K562 (cell line): ENCODE results near the gene ERMARD. TPM values are rescaled to one million over a fixed set of nuclear protein-coding genes. Genes with fewer than 3 reads are reported as not detected.

Source experiments
- ATAC-seq: fragments of 200-7000 bp; cut with Tn5 transposase; 3 replicates; pipeline ENCODE4 v1.9.1; 2020; ENCODE audit warnings: moderate library complexity
- BruUV-seq: library from RNA; stranded (reverse); fragments of 400-500 nt; replicated peaks from 2 replicates; lab custom pipeline; 2021; lab: Mats Ljungman, UMichigan
- CTCF ChIA-PET: fragments of 300-600 bp; formaldehyde crosslinking; extraction: SDS; loops from one replicate; lab custom pipeline; 2021; ENCODE audit warnings: low intra/inter-chr PET ratio; lab: Yijun Ruan, JAX
- POLR2A ChIA-PET: fragments of 300-600, 350-650 bp; sonication (Branson Sonifier 250); formaldehyde crosslinking; extraction: SDS; loops from one replicate; lab custom pipeline; 2021; ENCODE audit warnings: antibody characterized with exemption, inconsistent platforms; lab: Yijun Ruan, JAX
- DNase-seq, 4 experiments: peaks; one replicate each; pipeline versions ENCODE4 v3.0.0 to v3.0.0-alpha.2; 2011 to 2018; ENCODE audit warnings: low spot score in 3 of 4, mixed read lengths in 3 of 4; ENCODE audit errors: extremely low read depth in 1 of 4
- FAIRE-seq: peaks from 2 replicates; lab custom pipeline; 2011; peaks lifted over from hg19 to GRCh38; lab: Jason Lieb, UNC
- H2AFZ ChIP-seq: 2 replicates; pipeline ENCODE4 v1.6.0; 2011; ENCODE audit warnings: low read depth, low read length, control low read depth, inconsistent platforms
- H3K27ac ChIP-seq: fragments of 200-600 bp; 3 replicates; pipeline ENCODE4 v1.8.0; 2011; ENCODE audit warnings: low read depth, mild to moderate bottlenecking, control low read depth, inconsistent platforms, low read length, moderate library complexity, mixed read lengths; ENCODE audit errors: extremely low read depth
- H3K27me3 ChIP-seq, 2 experiments: fragments of 300-600 bp in 1 of 2; 2 replicates in 1 of 2; 3 replicates in 1 of 2; pipeline versions ENCODE4 v1.6.0 to v1.8.0; 2011; ENCODE audit warnings: inconsistent platforms in 2 of 2, low read length in 2 of 2, mild to moderate bottlenecking in 1 of 2, mixed read lengths in 1 of 2, moderate library complexity in 1 of 2; ENCODE audit not compliant: control insufficient read depth in 2 of 2, insufficient read depth in 2 of 2
- H3K36me3 ChIP-seq: fragments of 300-600 bp; 3 replicates; pipeline ENCODE4 v1.8.0; 2011; ENCODE audit warnings: mild to moderate bottlenecking, low read length, inconsistent platforms; ENCODE audit not compliant: control insufficient read depth, insufficient read depth
- H3K4me1 ChIP-seq, 2 experiments: fragments of 200-600 bp in 1 of 2; replicated peaks in 1 of 2; 2 replicates in 1 of 2; 3 replicates in 1 of 2; pipeline versions ENCODE4 v1.5.1 to v1.8.0; 2011; ENCODE audit warnings: inconsistent platforms in 2 of 2, low read length in 2 of 2, mild to moderate bottlenecking in 1 of 2, mixed read lengths in 1 of 2, moderate library complexity in 1 of 2; ENCODE audit not compliant: control insufficient read depth in 2 of 2, insufficient read depth in 2 of 2
- H3K4me2 ChIP-seq: 2 replicates; pipeline ENCODE4 v1.6.1; 2011; ENCODE audit warnings: low read length, control low read depth, inconsistent platforms, mixed read lengths; ENCODE audit not compliant: insufficient read depth
- H3K4me3 ChIP-seq: fragments of 200-600 bp; sonication (generic), shearing (Covaris generic); 2 replicates; pipeline ENCODE4 v1.5.1; 2016; ENCODE audit warnings: control low read depth, inconsistent platforms
- H3K79me2 ChIP-seq: fragments of 200-600 bp; 3 replicates; pipeline ENCODE4 v1.8.0; 2011; ENCODE audit warnings: low read length, inconsistent platforms; ENCODE audit not compliant: control insufficient read depth, insufficient read depth
- H3K9ac ChIP-seq, 2 experiments: 2 replicates each; pipeline versions ENCODE4 v1.6.0 to v1.6.1; 2011; ENCODE audit warnings: low read depth in 2 of 2, low read length in 2 of 2, control low read depth in 1 of 2, inconsistent platforms in 1 of 2, mild to moderate bottlenecking in 1 of 2, mixed read lengths in 1 of 2; ENCODE audit not compliant: insufficient read depth in 1 of 2
- H3K9me1 ChIP-seq: one replicate; pipeline ENCODE4 v1.6.0; 2011; ENCODE audit warnings: inconsistent platforms, mild to moderate bottlenecking, low read length, moderate library complexity; ENCODE audit not compliant: control insufficient read depth, insufficient read depth
- H3K9me3 ChIP-seq: replicated peaks from 2 replicates; pipeline ENCODE4 v1.5.1; 2011; ENCODE audit warnings: low read depth, low read length, inconsistent platforms; ENCODE audit not compliant: control insufficient read depth, insufficient read depth
- H4K20me1 ChIP-seq: replicated peaks from 2 replicates; pipeline ENCODE4 v1.6.1; 2011; ENCODE audit warnings: low read length, inconsistent platforms, mixed read lengths; ENCODE audit not compliant: control insufficient read depth, insufficient read depth
- CEBPB ChIP-seq: fragments of 450-650 bp; IDR thresholded peaks from 2 replicates; pipeline ENCODE4 v1.6.1; 2016; ENCODE audit warnings: missing genetic modification characterization, missing compliant biosample characterization
- NCOR1 ChIP-seq: fragments of 450-650 bp; IDR thresholded peaks from 2 replicates; pipeline ENCODE4 v1.6.1; 2016; ENCODE audit warnings: mild to moderate bottlenecking, moderate library complexity
- NFYB ChIP-seq: IDR thresholded peaks from 2 replicates; pipeline ENCODE4 v1.6.1; 2011; ENCODE audit warnings: mild to moderate bottlenecking, moderate library complexity; ENCODE audit not compliant: insufficient read length; ENCODE audit errors: extremely low read depth
- NR2C1 ChIP-seq, 2 experiments: fragments of 450-650 bp; IDR thresholded peaks; 2 replicates each; pipeline ENCODE4 v1.6.1; 2017; ENCODE audit warnings: mild to moderate bottlenecking in 2 of 2, antibody characterized with exemption in 1 of 2, inconsistent platforms in 1 of 2, missing compliant biosample characterization in 1 of 2, missing genetic modification characterization in 1 of 2
- PHTF2 ChIP-seq: fragments of 250-450 bp; sonication (Bioruptor Pico); IDR thresholded peaks from 2 replicates; pipeline ENCODE4 v1.5.0; 2021; ENCODE audit warnings: mild to moderate bottlenecking
- SP1 ChIP-seq: sonication (generic); formaldehyde crosslinking; IDR thresholded peaks from 2 replicates; pipeline ENCODE4 v1.8.1; 2022; ENCODE audit warnings: mild to moderate bottlenecking, missing genetic modification reagents
- TCF7 ChIP-seq: sonication (generic); IDR thresholded peaks from 2 replicates; pipeline ENCODE4 v1.6.1; 2016; ENCODE audit warnings: antibody characterized with exemption, borderline replicate concordance
- THRAP3 ChIP-seq: fragments of 450-650 bp; IDR thresholded peaks from 2 replicates; pipeline ENCODE4 v1.6.1; 2016; ENCODE audit warnings: mild to moderate bottlenecking, inconsistent platforms, borderline replicate concordance
- ZNF217 ChIP-seq: sonication (generic); formaldehyde crosslinking; IDR thresholded peaks from 2 replicates; pipeline ENCODE4 v1.8.0; 2022; ENCODE audit warnings: mild to moderate bottlenecking, missing genetic modification reagents
- ZNF253 ChIP-seq: fragments of 250-450 bp; sonication (Bioruptor Pico); conservative IDR thresholded peaks from 2 replicates; pipeline ENCODE4 v1.6.1; 2021; ENCODE audit warnings: mild to moderate bottlenecking
- ZNF354B ChIP-seq: fragments of 250-450 bp; sonication (Bioruptor Pico); IDR thresholded peaks from 2 replicates; pipeline ENCODE4 v1.4.0; 2020
- in situ Hi-C: fragments of 300-500 bp; cut with MboI; formaldehyde crosslinking; loops from 4 replicates; pipeline ENCODE4 v1.15.0; 2018; ENCODE audit warnings: inconsistent platforms, mixed read lengths
- intact Hi-C: fragments of 100-400 bp; cut with micrococcal nuclease; formaldehyde crosslinking; loops from 2 replicates; pipeline ENCODE4 v1.14.2; 2022
- polyA plus RNA-seq, 8 experiments: library from polyadenylated mRNA; depleted of rRNA in 4 of 8; stranded (reverse) in 5 of 8; unstranded in 3 of 8; fragments of >200 nt; fragmentation: Nextera tagmentation in 2 of 8; fragmentation: Illumina TruSeq in 1 of 8; extraction: Ambion mirVana in 2 of 8; extraction: Trizol in 1 of 8; gene quantifications; 2 replicates each; pipeline versions ENCODE4 v1.2.1 to v1.2.3, GENCODE V29; 2011 to 2014; ENCODE audit warnings: inconsistent platforms in 1 of 8, missing spikeins in 1 of 8
- total RNA-seq, 7 experiments: library from RNA; depleted of rRNA in 6 of 7; stranded (reverse); fragments of >200 nt in 6 of 7; fragmentation: Illumina TruSeq in 2 of 7; extraction: Trizol in 2 of 7; gene quantifications; 2 replicates each; pipeline versions ENCODE4 v1.2.1 to v1.2.3, GENCODE V29; 2011 to 2021; ENCODE audit warnings: low replicate concordance in 1 of 7
- TF ChIP-seq, protein P1 (sequence below), 2 experiments: fragments of 450-650 bp in 1 of 2; sonication (generic) in 1 of 2; formaldehyde crosslinking in 1 of 2; IDR thresholded peaks; 2 replicates each; pipeline versions ENCODE4 v1.7.1 to v1.9.0; 2016 to 2022; ENCODE audit warnings: inconsistent platforms in 1 of 2, mild to moderate bottlenecking in 1 of 2, missing genetic modification reagents in 1 of 2

ERMARD gene
- total and polyA plus RNA-seq, 9 of the 15 experiments (the other 6 are each of a cell fraction or from before 2014, with no cell fraction given), result 14.5 to 68.6 (median 27.7) TPM

GRCh38 chr6:169729961-169730360 is 21.5 kb upstream of the ERMARD start:
- FAIRE-seq (no peak), ATAC-seq (no peak), DNase-seq (no peak)
- Histone ChIP-seq H3K27me3 (no peaks in the 10 kb centered on the region), H3K4me2 (no peak overlapping the region), H3K9me3 (no peaks in the 10 kb centered on the region), H3K79me2 (no peaks in the 10 kb centered on the region), H3K27ac (no peak overlapping the region), H3K9me1 (no peaks in the 10 kb centered on the region), H3K36me3 (no peaks in the 10 kb centered on the region), H3K4me1 (peaks cover 9 to 15% of the 10 kb centered on the region in 2 experiments; a peak in 4 of 5 replicates), H2AFZ (no peak overlapping the region), H3K4me3 (no peak overlapping the region), H3K9ac (no peak overlapping the region), H4K20me1 (no peaks in the 10 kb centered on the region)
- intact Hi-C loops, result no loop called here
- no TSS peak for BruUV-seq
- TF ChIP-seq ZNF217 (CRISPR knock-in tag) (no peak), NR2C1 (IDR thresholded peaks at IDR 0.05) (no peak), NR2C1 (tag; IDR thresholded peaks at IDR 0.05) (no peak), ZNF253 (CRISPR knock-in tag) (no peak), ZNF354B (no peak), PHTF2 (CRISPR knock-in tag) (no peak), NFYB (no peak), CEBPB (no peak), SP1 (CRISPR knock-in tag) (no peak), NCOR1 (no peak), THRAP3 (no peak), TCF7 (no peak)
- TF ChIP-seq, protein P1, sequence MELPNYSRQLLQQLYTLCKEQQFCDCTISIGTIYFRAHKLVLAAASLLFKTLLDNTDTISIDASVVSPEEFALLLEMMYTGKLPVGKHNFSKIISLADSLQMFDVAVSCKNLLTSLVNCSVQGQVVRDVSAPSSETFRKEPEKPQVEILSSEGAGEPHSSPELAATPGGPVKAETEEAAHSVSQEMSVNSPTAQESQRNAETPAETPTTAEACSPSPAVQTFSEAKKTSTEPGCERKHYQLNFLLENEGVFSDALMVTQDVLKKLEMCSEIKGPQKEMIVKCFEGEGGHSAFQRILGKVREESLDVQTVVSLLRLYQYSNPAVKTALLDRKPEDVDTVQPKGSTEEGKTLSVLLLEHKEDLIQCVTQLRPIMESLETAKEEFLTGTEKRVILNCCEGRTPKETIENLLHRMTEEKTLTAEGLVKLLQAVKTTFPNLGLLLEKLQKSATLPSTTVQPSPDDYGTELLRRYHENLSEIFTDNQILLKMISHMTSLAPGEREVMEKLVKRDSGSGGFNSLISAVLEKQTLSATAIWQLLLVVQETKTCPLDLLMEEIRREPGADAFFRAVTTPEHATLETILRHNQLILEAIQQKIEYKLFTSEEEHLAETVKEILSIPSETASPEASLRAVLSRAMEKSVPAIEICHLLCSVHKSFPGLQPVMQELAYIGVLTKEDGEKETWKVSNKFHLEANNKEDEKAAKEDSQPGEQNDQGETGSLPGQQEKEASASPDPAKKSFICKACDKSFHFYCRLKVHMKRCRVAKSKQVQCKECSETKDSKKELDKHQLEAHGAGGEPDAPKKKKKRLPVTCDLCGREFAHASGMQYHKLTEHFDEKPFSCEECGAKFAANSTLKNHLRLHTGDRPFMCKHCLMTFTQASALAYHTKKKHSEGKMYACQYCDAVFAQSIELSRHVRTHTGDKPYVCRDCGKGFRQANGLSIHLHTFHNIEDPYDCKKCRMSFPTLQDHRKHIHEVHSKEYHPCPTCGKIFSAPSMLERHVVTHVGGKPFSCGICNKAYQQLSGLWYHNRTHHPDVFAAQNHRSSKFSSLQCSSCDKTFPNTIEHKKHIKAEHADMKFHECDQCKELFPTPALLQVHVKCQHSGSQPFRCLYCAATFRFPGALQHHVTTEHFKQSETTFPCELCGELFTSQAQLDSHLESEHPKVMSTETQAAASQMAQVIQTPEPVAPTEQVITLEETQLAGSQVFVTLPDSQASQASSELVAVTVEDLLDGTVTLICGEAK (IDR thresholded peaks at IDR 0.05), result no peak
- TF ChIP-seq, protein P1 (CRISPR knock-in tag; IDR thresholded peaks at IDR 0.05), result no peak
- ChIA-PET CTCF (no interaction called here), POLR2A (interaction anchor here (1.5 kb wide), 1 partner anchor 10 kb away, joined by 4 read pairs; no protein-coding TSS in a partner anchor)
- in situ Hi-C loops, result no loop called here
